DOHH2 (cell line): ENCODE data around the gene FAM227A.

Experiments used
- H3F3A ChIP-seq: fragments of 200-600 bp; sonication (generic), shearing (Covaris generic); 2 replicates; pipeline ENCODE4 v1.6.0; 2016; ENCODE audit warnings: antibody characterized with exemption, mild to moderate bottlenecking; ENCODE audit not compliant: control insufficient read depth, insufficient read depth
- H3K27ac ChIP-seq: fragments of 200-600 bp; sonication (generic); 2 replicates; pipeline ENCODE4 v1.5.1; 2014; ENCODE audit warnings: low read depth, mild to moderate bottlenecking, low read length, moderate library complexity
- H3K27me3 ChIP-seq: fragments of 200-600 bp; sonication (generic); 2 replicates; pipeline ENCODE4 v1.6.1; 2014; ENCODE audit warnings: mild to moderate bottlenecking, low read length, mixed read lengths; ENCODE audit not compliant: control insufficient read depth
- H3K36me3 ChIP-seq: fragments of 200-600 bp; sonication (generic); 2 replicates; pipeline ENCODE4 v1.6.1; 2014; ENCODE audit warnings: mild to moderate bottlenecking, low read length, moderate library complexity, mixed read lengths; ENCODE audit not compliant: control insufficient read depth
- H3K4me1 ChIP-seq: fragments of 200-600 bp; sonication (generic); 2 replicates; pipeline ENCODE4 v1.6.1; 2014; ENCODE audit warnings: mild to moderate bottlenecking, low read length, mixed read lengths; ENCODE audit not compliant: control insufficient read depth
- H3K4me2 ChIP-seq: fragments of 200-600 bp; sonication (generic); 2 replicates; pipeline ENCODE4 v1.6.0; 2014; ENCODE audit warnings: mild to moderate bottlenecking, low read length, moderate library complexity
- H3K4me3 ChIP-seq: fragments of 200-600 bp; sonication (generic); 2 replicates; pipeline ENCODE4 v1.5.1; 2014; ENCODE audit warnings: mild to moderate bottlenecking, low read length, mixed read lengths
- H3K79me2 ChIP-seq: fragments of 200-600 bp; sonication (generic); 2 replicates; pipeline ENCODE4 v1.6.1; 2014; ENCODE audit warnings: mild to moderate bottlenecking, low read length, mixed read lengths; ENCODE audit not compliant: control insufficient read depth
- H3K9me2 ChIP-seq: fragments of 200-600 bp; sonication (generic); replicated peaks from 2 replicates; pipeline ENCODE4 v1.6.1; 2014; ENCODE audit warnings: mild to moderate bottlenecking, low read length, mixed read lengths; ENCODE audit not compliant: control insufficient read depth
- H3K9me3 ChIP-seq: fragments of 200-600 bp; sonication (generic); 2 replicates; pipeline ENCODE4 v1.6.1; 2014; ENCODE audit warnings: antibody characterized with exemption, low read length, mixed read lengths; ENCODE audit not compliant: control insufficient read depth, insufficient read depth
- H4K20me1 ChIP-seq: fragments of 200-600 bp; sonication (generic); 2 replicates; pipeline ENCODE4 v1.6.0; 2014; ENCODE audit warnings: low read depth, mild to moderate bottlenecking, antibody characterized with exemption, low read length, moderate library complexity; ENCODE audit not compliant: control insufficient read depth, insufficient read depth
- EZH2phosphoT487 ChIP-seq: fragments of 200-600 bp; sonication (generic); IDR thresholded peaks from 2 replicates; pipeline ENCODE4 v1.6.1; 2017; ENCODE audit warnings: borderline replicate concordance, mild to moderate bottlenecking, antibody characterized with exemption, low read length, moderate library complexity, mixed read lengths
- TF ChIP-seq, protein P1 (sequence below): fragments of 200-600 bp; sonication (generic); IDR thresholded peaks from one replicate; pipeline ENCODE4 v1.5.1; 2014; ENCODE audit warnings: antibody characterized with exemption, mild to moderate bottlenecking, low read depth, low read length; ENCODE audit not compliant: poor library complexity, severe bottlenecking

Gene FAM227A

DNA sequence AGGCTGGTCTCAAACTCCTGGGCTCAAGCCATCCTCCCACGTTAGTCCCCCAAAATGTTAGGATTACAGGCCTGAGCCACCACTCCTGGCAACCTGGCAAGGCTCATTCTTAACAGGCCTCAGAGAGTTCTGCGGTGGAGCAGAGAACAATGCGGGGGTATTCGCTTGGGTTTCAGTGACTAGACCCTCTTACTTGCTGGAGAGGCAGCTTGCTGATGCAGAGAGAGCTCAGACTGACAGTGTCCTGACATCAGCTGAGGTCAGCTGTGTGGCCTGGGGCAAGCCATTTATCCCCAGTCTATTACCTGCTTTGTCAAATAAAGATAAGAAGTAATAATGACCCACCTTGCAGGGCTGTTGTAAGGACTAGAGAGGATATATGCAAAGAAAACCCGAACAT lies 46.0 kb downstream of the FAM227A start:
- TF ChIP-seq, protein P1, sequence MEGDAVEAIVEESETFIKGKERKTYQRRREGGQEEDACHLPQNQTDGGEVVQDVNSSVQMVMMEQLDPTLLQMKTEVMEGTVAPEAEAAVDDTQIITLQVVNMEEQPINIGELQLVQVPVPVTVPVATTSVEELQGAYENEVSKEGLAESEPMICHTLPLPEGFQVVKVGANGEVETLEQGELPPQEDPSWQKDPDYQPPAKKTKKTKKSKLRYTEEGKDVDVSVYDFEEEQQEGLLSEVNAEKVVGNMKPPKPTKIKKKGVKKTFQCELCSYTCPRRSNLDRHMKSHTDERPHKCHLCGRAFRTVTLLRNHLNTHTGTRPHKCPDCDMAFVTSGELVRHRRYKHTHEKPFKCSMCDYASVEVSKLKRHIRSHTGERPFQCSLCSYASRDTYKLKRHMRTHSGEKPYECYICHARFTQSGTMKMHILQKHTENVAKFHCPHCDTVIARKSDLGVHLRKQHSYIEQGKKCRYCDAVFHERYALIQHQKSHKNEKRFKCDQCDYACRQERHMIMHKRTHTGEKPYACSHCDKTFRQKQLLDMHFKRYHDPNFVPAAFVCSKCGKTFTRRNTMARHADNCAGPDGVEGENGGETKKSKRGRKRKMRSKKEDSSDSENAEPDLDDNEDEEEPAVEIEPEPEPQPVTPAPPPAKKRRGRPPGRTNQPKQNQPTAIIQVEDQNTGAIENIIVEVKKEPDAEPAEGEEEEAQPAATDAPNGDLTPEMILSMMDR: no peak
- no peak for TF ChIP-seq EZH2phosphoT487
- no peak overlapping the region for H3K4me2 ChIP-seq
- H3K9me2 ChIP-seq: no peaks in the 10 kb centered on the region
- no peak overlapping the region for H3K27ac ChIP-seq
- H3K79me2 ChIP-seq: no peaks in the 10 kb centered on the region
- peaks cover 5% of the 10 kb centered on the region for H3K4me1 ChIP-seq
- H4K20me1 ChIP-seq: no peaks in the 10 kb centered on the region
- no peaks in the 10 kb centered on the region for H3K36me3 ChIP-seq
- no peaks in the 10 kb centered on the region for H3K27me3 ChIP-seq
- no peak overlapping the region for H3K4me3 ChIP-seq
- H3F3A ChIP-seq: 0 out of 2 replicates have a peak, but pooled peaks cover 2% of the 10 kb centered on the region
- no peaks in the 10 kb centered on the region for H3K9me3 ChIP-seq

DNA sequence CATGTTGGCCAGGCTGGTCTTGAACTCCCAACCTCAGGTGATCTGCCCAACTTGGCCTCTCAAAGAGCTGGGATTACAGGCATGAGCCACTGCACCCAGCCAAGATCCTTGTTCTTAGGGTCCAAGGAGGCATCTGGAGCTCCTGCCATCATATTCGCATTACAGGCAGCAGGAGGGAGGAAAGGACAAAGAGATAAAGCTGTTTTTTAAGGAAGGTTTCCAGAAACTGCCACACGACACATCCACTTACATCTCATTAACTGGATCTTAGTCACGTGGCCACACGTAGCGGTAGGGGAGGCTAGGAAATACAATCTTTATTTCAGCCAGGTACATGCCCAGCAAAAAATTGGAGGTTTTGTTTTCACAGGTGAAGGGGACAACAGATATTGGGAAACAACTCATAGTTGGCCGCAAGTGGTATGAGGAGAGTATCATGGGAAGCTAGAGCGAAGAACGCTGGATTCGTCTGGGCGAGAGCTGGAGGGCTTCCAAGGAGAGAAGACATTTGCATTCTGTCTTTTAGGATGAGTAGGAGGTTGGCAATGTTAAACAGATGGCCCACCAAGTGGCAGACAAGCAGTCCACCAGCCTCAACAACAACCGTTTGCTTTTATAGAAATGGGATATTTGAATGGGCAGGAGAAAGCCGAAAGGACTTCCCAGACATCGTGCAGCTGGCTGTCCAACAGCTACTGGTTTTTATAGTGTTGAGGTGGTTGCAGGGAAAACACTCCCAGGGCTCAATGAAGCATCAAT lies 47.0 kb downstream of the FAM227A start:
- Histone ChIP-seq H3F3A (no peaks in the 10 kb centered on the region), H4K20me1 (no peaks in the 10 kb centered on the region), H3K27ac (no peak overlapping the region), H3K4me1 (peaks cover 5% of the 10 kb centered on the region), H3K36me3 (no peaks in the 10 kb centered on the region), H3K9me2 (no peaks in the 10 kb centered on the region), H3K4me3 (no peak overlapping the region), H3K27me3 (no peaks in the 10 kb centered on the region), H3K9me3 (no peaks in the 10 kb centered on the region), H3K4me2 (no peak overlapping the region), H3K79me2 (no peaks in the 10 kb centered on the region)
- TF ChIP-seq, protein P1: no peak
- no peak for TF ChIP-seq EZH2phosphoT487

DNA sequence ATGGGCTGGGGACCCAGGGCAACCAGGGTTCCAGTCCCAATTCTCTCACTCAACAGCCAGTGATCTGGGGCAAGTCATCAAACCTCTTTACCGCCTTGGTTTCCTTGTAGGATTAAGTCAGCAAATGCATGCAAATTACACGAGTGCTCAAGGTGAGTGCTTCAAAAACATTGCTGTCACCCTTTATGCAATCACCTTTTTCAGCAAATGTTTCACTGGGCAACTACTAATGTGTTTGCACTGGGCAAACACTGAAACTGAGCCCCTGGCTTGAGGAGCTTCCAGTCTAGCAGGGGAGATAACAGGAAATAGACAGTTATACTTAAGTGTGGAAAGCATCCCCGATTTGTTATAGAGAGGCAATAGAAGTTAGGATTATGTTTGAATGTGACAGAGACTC lies 48.5 kb downstream of the FAM227A start:
- no peak overlapping the region for H3K4me3 ChIP-seq
- H3K4me1 ChIP-seq: peaks cover 5% of the 10 kb centered on the region
- H3K9me3 ChIP-seq: no peaks in the 10 kb centered on the region
- H3K36me3 ChIP-seq: no peaks in the 10 kb centered on the region
- H3F3A ChIP-seq: no peaks in the 10 kb centered on the region
- no peaks in the 10 kb centered on the region for H3K9me2 ChIP-seq
- H3K4me2 ChIP-seq: no peak overlapping the region
- H3K79me2 ChIP-seq: no peaks in the 10 kb centered on the region
- H4K20me1 ChIP-seq: no peaks in the 10 kb centered on the region
- TF ChIP-seq EZH2phosphoT487: no peak
- TF ChIP-seq, protein P1: no peak
- H3K27me3 ChIP-seq: no peaks in the 10 kb centered on the region
- no peak overlapping the region for H3K27ac ChIP-seq
